ENCODE measurements around the gene GET4. TPM values are rescaled to one million over a fixed set of nuclear protein-coding genes. Genes with fewer than 3 reads are reported as not detected.

GET4 gene
- total RNA-seq, 2 donors from 2014 or later: 34.8 to 42.2 TPM

DNA sequence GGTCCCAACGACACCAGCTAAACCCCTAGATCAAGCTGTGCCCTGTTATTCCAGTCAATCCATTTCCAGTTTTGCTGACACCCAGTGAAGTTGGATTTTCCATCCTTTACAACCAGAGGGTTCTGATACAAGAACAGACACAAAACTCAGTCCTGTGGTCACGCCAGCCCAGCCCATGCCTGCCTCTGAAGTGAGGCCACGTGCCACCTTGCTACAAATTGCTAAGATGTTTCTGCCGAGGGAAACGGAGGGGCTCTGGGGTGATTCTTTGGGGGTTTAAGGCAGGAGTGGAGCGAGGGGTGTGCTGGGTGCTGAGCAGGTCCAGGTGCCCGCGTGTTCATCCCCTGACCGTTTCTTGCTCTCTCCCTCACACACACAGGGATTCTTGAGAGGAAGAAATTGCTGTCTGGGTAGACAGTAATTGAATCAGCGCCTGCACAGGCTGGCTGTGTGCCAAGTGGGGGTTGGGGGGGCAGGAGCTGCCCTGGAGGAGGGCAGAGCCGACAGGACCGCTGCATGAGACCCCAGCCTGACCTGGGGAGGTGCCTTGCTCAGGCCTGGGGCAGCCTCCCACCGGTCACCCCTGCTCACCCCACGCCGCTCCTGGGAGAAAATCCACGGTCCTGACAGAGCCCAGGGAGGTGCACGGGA lies 40.1 kb downstream of the GET4 start:
- intact Hi-C loops (cut with DNase I): no loop called here
- no peaks in the 10 kb centered on the region for H3K36me3 ChIP-seq (replicated peaks in 1 of 2; ENCODE audit: insufficient read depth in 1 of 2, low read depth in 2 of 2)
- H3K4me3 ChIP-seq: no peak overlapping the region
- H3K9me3 ChIP-seq: no peaks in the 10 kb centered on the region
- peaks cover 10% of the 10 kb centered on the region for H3K4me1 ChIP-seq
- WGBS, 2 donors: 43 to 74% methylated on average over 11 to 13 of the region's 17 CpGs
- TF ChIP-seq POLR2A (IDR thresholded peaks at IDR 0.05): no peak
- TF ChIP-seq, protein P1, sequence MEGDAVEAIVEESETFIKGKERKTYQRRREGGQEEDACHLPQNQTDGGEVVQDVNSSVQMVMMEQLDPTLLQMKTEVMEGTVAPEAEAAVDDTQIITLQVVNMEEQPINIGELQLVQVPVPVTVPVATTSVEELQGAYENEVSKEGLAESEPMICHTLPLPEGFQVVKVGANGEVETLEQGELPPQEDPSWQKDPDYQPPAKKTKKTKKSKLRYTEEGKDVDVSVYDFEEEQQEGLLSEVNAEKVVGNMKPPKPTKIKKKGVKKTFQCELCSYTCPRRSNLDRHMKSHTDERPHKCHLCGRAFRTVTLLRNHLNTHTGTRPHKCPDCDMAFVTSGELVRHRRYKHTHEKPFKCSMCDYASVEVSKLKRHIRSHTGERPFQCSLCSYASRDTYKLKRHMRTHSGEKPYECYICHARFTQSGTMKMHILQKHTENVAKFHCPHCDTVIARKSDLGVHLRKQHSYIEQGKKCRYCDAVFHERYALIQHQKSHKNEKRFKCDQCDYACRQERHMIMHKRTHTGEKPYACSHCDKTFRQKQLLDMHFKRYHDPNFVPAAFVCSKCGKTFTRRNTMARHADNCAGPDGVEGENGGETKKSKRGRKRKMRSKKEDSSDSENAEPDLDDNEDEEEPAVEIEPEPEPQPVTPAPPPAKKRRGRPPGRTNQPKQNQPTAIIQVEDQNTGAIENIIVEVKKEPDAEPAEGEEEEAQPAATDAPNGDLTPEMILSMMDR (IDR thresholded peaks at IDR 0.05): no peak
- peak overlapping the region in 1 of 4 donors; percentile 24 for H3K27ac ChIP-seq
- H3K27me3 ChIP-seq: no peaks in the 10 kb centered on the region
- ATAC-seq: no peak
- peak in 2 of 4 donors; percentile 32 to 43 for DNase-seq

DNA sequence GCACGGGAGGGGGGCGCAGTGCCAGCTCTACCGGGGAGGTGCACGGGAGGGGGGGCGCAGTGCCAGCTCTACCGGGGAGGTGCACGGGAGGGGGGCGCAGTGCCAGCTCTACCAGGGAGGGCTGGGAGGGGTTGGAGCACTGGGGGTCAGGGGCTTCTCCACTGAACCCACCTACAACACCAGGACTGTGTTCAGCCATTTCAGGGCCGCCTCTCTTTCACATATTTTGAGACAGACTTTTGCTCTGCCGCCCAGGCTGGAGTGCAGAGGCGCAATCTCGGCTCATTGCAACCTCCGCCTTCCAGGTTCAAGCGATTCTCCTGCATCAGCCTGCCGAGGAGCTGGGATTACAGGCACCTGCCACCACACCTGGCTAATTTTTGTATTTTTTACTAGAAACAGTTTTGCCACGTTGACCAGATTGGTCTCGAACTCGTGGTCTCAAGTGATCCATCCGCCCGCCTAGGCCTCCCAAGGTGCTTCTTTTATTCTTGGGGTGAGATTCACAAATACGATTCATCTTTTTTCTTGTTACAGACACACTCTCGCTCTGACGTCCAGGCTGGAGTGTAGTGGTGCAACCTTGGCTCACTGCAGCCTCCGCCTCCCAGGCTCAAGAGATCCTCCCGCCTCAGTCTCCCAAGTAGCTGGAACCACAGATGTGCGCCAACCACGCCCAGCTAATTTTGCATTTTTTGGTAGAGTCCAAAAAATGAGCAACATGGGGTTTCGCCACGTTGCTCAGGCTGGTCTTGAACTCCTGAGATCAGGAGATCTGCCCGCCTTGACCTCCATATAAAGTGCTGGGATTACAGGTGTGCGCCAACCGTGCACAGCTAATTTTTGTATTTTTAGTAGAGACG lies 41.1 kb downstream of the GET4 start:
- H3K36me3 ChIP-seq (replicated peaks in 1 of 2; ENCODE audit: insufficient read depth in 1 of 2, low read depth in 2 of 2): no peaks in the 10 kb centered on the region
- H3K4me3 ChIP-seq: no peak overlapping the region
- H3K27ac ChIP-seq: no peak overlapping the region
- H3K4me1 ChIP-seq: peaks cover 10% of the 10 kb centered on the region
- intact Hi-C loops (cut with DNase I): no loop called here
- ATAC-seq (no peak), DNase-seq (peak in 1 of 4 donors; percentile 10)
- no peak for TF ChIP-seq POLR2A (IDR thresholded peaks at IDR 0.05)
- TF ChIP-seq, protein P1 (IDR thresholded peaks at IDR 0.05): no peak
- H3K27me3 ChIP-seq: no peaks in the 10 kb centered on the region
- 76 to 87% methylated on average over 24 to 29 of the region's 33 CpGs for WGBS, 2 donors
- H3K9me3 ChIP-seq: no peaks in the 10 kb centered on the region

DNA sequence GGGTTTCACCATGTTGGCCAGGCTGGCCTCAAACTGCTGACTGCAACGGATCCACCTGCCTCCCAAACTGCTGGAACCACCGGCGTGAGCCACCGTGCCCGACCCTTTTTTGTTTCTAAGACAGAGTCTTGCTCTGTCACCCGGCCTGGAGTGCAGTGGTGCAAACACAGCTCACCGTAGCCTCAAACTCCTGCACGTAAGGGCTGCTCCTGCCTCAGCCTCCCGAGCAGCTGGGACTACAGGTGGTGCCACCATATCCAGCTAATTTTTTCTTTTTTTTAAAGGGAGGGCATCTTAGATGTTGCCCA lies 41.7 kb downstream of the GET4 start:
- H3K27ac ChIP-seq: no peak overlapping the region
- no peak overlapping the region for H3K4me3 ChIP-seq
- H3K9me3 ChIP-seq: no peaks in the 10 kb centered on the region
- DNase-seq (peak in 1 of 4 donors; percentile 1), ATAC-seq (no peak)
- H3K4me1 ChIP-seq: peaks cover 10% of the 10 kb centered on the region
- intact Hi-C loops (cut with DNase I): no loop called here
- H3K27me3 ChIP-seq: no peaks in the 10 kb centered on the region
- TF ChIP-seq, protein P1 (IDR thresholded peaks at IDR 0.05): no peak
- no peak for TF ChIP-seq POLR2A (IDR thresholded peaks at IDR 0.05)
- H3K36me3 ChIP-seq (replicated peaks in 1 of 2; ENCODE audit: insufficient read depth in 1 of 2, low read depth in 2 of 2): no peaks in the 10 kb centered on the region
- WGBS, 2 donors: 90 to 95% methylated on average over 8 to 9 of the region's 9 CpGs

DNA sequence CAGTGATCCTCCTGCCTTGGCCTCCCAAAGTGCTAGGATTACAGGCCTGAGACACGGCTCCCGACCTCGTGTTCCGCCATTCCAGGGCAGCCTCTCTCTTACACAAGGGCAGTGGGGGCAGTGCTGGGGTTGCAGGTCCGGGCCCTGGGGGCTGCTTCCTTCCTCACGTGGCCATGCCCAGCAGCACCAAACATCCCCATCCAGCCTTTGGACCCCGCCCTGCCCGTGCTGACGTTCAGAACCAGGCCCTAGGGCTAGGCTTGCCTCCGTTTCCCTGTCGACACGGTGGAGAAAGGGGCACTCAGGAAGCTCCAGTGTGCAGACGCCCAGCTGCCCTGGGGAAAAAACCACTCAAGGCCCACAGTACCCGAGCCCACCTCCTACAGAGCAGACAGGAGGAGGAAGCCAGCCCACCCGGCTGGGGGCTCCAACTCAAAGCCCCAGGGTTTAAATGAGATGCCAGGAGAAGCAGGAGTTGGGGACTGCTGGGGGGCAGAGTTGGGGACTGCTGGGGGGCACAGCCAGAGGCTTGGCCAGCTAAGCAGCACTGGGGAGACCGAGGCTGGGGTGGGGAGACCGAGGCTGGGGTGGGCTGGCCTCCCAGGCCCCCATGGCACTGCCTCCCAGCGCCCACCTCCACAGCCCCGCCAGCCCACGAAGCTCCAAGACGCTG lies 42.2 kb downstream of the GET4 start:
- Histone ChIP-seq H3K9me3 (no peaks in the 10 kb centered on the region), H3K4me3 (no peak overlapping the region), H3K36me3 (replicated peaks in 1 of 2; ENCODE audit: insufficient read depth in 1 of 2, low read depth in 2 of 2) (no peaks in the 10 kb centered on the region), H3K27ac (no peak overlapping the region), H3K4me1 (peaks cover 10% of the 10 kb centered on the region), H3K27me3 (no peaks in the 10 kb centered on the region)
- TF ChIP-seq, protein P1 (IDR thresholded peaks at IDR 0.05): no peak
- TF ChIP-seq POLR2A (IDR thresholded peaks at IDR 0.05): no peak
- DNase-seq: peak in 3 of 4 donors; percentile 4 to 8 (median 8)
- intact Hi-C loops (cut with DNase I): no loop called here
- WGBS, 2 donors: 90% methylated on average over 2 to 21 of the region's 21 CpGs
- ATAC-seq: no peak

All from body of pancreas (tissue), 4 donors.